H1 (cell line): Measurements from ENCODE around the gene DLL1. TPM values are rescaled to one million over a fixed set of nuclear protein-coding genes. Genes with fewer than 3 reads are reported as not detected.

ENCODE experiments used
- BRCA1 ChIP-seq: IDR thresholded peaks from 2 replicates; pipeline ENCODE4 v1.6.1; 2012; ENCODE audit warnings: low read depth, low read length, improper control_type of control experiment
- CBX5 ChIP-seq: fragments of 300-800, 300-1000 bp; sonication (generic); IDR thresholded peaks from 2 replicates; pipeline ENCODE4 v1.7.1; 2016; ENCODE audit warnings: antibody characterized with exemption, low read length, low read depth
- CBX8 ChIP-seq: fragments of 300-800, 300-1000 bp; sonication (generic); IDR thresholded peaks from 2 replicates; pipeline ENCODE4 v1.7.1; 2016; ENCODE audit warnings: low read depth, low read length, borderline replicate concordance
- CEBPB ChIP-seq: IDR thresholded peaks from 2 replicates; pipeline ENCODE4 v1.6.1; 2012; ENCODE audit warnings: low read depth, low read length
- CHD2 ChIP-seq: IDR thresholded peaks from 2 replicates; pipeline ENCODE4 v1.6.1; 2012; ENCODE audit warnings: low read length, improper control_type of control experiment
- CHD7 ChIP-seq: fragments of 300-600 bp; sonication (generic); IDR thresholded peaks from 2 replicates; pipeline ENCODE4 v1.7.1; 2012; ENCODE audit warnings: low read length, moderate library complexity, mild to moderate bottlenecking, inconsistent platforms; ENCODE audit not compliant: insufficient replicate concordance
- JUN ChIP-seq: IDR thresholded peaks from 2 replicates; pipeline ENCODE4 v1.6.1; 2011; ENCODE audit warnings: low read depth, mild to moderate bottlenecking, improper control_type of control experiment, low read length
- SP2 ChIP-seq: IDR thresholded peaks from 2 replicates; pipeline ENCODE4 v1.6.1; 2012; ENCODE audit warnings: mild to moderate bottlenecking, low read length, inconsistent platforms
- ZNF274 ChIP-seq: IDR thresholded peaks from 2 replicates; pipeline ENCODE4 v1.7.0; 2012; ENCODE audit warnings: low read length, borderline replicate concordance; ENCODE audit errors: extremely low read depth
- polyA plus RNA-seq, 7 experiments: library from polyadenylated mRNA; depleted of rRNA in 3 of 7; stranded (reverse) in 5 of 7; unstranded in 2 of 7; fragments of >200 nt in 5 of 7; fragments of 200-250 nt in 2 of 7; gene quantifications; 1 replicate in 5 of 7; 2 replicates in 1 of 7; 4 replicates in 1 of 7; pipeline versions ENCODE4 v1.2.1 to v1.2.3, GENCODE V29; 2011 to 2013; ENCODE audit warnings: missing spikeins in 2 of 7, mixed read lengths in 2 of 7
- total RNA-seq: library from RNA; stranded (reverse); fragmentation: NEBNext Ultra II Directional; extraction: Animal tissue kit (Norgen Biotek cat#: 25700); gene quantifications from 2 replicates; pipeline ENCODE4 v1.2.1, GENCODE V29; 2021

DLL1 gene
- total and polyA plus RNA-seq, 2 of the 8 experiments (the other 6 are each of a cell fraction or from before 2014, with no cell fraction given): 1.7 to 3.8 TPM

- no peak for TF ChIP-seq CEBPB
- no peak for TF ChIP-seq SP2
- no peak for TF ChIP-seq JUN
- no peak for TF ChIP-seq ZNF274
- TF ChIP-seq CHD7: no peak
- TF ChIP-seq CHD2: no peak
- TF ChIP-seq BRCA1: no peak
- no peak for TF ChIP-seq CBX8
- TF ChIP-seq CBX5: no peak
Measured at GRCh38 chr6:170308761-170309160, 17.9 kb upstream of the DLL1 start (continued).
